CD4-positive, alpha-beta memory T cell (primary cell): ENCODE data around the gene DDX47. TPM values are rescaled to one million over a fixed set of nuclear protein-coding genes. Genes with fewer than 3 reads are reported as not detected.
"Not testable (repeated sequence)": the region's sequence is repeated elsewhere in the genome, so short reads cannot be mapped to it uniquely, and the experiment has no call there.

Experiments used
- CTCF ChIA-PET: fragments of 350-600 bp; sonication (Branson Sonifier 250); formaldehyde crosslinking; loops from one replicate; lab custom pipeline; 2021; ENCODE audit warnings: inconsistent platforms; ENCODE audit not compliant: partially characterized antibody; lab: Charles Lee
- POLR2A ChIA-PET: fragments of 350-600 bp; sonication (Branson Sonifier 250); formaldehyde crosslinking; loops from one replicate; lab custom pipeline; 2021; ENCODE audit not compliant: partially characterized antibody; lab: Charles Lee
- DNase-seq, 5 donors: peaks; one replicate each; pipeline versions ENCODE4 v3.0.0 to v3.0.0-alpha.2; 2020 to 2022; ENCODE audit warnings: mixed read lengths in 1 of 5
- H3K27ac ChIP-seq: one replicate; pipeline ENCODE4 v1.7.0; 2013; ENCODE audit warnings: low read depth, low read length
- H3K27me3 ChIP-seq: 2 replicates; pipeline ENCODE4 v1.7.0; 2013; ENCODE audit warnings: mild to moderate bottlenecking, low read length, moderate library complexity; ENCODE audit not compliant: insufficient read depth
- H3K36me3 ChIP-seq: 2 replicates; pipeline ENCODE4 v1.7.0; 2013; ENCODE audit warnings: mild to moderate bottlenecking, low read length, moderate library complexity; ENCODE audit not compliant: insufficient read depth
- H3K4me1 ChIP-seq: 2 replicates; pipeline ENCODE4 v1.7.0; 2013; ENCODE audit warnings: mild to moderate bottlenecking, low read length, moderate library complexity; ENCODE audit not compliant: insufficient read depth
- H3K4me3 ChIP-seq, 2 donors: one replicate each; pipeline ENCODE4 v1.7.0; 2013; ENCODE audit warnings: low read length in 2 of 2, mild to moderate bottlenecking in 1 of 2
- H3K9me3 ChIP-seq, 2 donors: one replicate each; pipeline ENCODE4 v1.7.0; 2013; ENCODE audit warnings: low read length in 2 of 2, control low read depth in 1 of 2; ENCODE audit not compliant: control insufficient read depth in 1 of 2
- H3K27ac Mint-ChIP-seq, 7 donors: one replicate each; pipeline ENCODE4 v1.8.0; 2020 to 2021; ENCODE audit warnings: mixed read lengths in 7 of 7, mild to moderate bottlenecking in 6 of 7, inconsistent platforms in 3 of 7, moderate library complexity in 3 of 7
- H3K27me3 Mint-ChIP-seq, 2 donors: one replicate each; pipeline ENCODE4 v1.8.0; 2020 to 2021; ENCODE audit warnings: mixed read lengths in 2 of 2
- H3K36me3 Mint-ChIP-seq, 2 donors: one replicate each; pipeline ENCODE4 v1.8.0; 2020 to 2021; ENCODE audit warnings: mixed read lengths in 2 of 2, inconsistent platforms in 1 of 2, mild to moderate bottlenecking in 1 of 2
- H3K4me1 Mint-ChIP-seq, 4 donors: one replicate each; pipeline ENCODE4 v1.8.0; 2020 to 2021; ENCODE audit warnings: mixed read lengths in 4 of 4, mild to moderate bottlenecking in 1 of 4
- H3K4me3 Mint-ChIP-seq, 8 donors: one replicate each; pipeline ENCODE4 v1.8.0; 2020 to 2021; ENCODE audit warnings: mixed read lengths in 8 of 8, mild to moderate bottlenecking in 7 of 8, moderate library complexity in 6 of 8, inconsistent platforms in 3 of 8
- H3K9me3 Mint-ChIP-seq, 8 donors: one replicate each; pipeline ENCODE4 v1.8.0; 2020 to 2021; ENCODE audit warnings: mixed read lengths in 8 of 8, mild to moderate bottlenecking in 5 of 8, inconsistent platforms in 3 of 8, moderate library complexity in 1 of 8
- intact Hi-C: fragments of 100-400 bp; cut with micrococcal nuclease; formaldehyde crosslinking; loops from one replicate; pipeline ENCODE4 v1.15.1; 2023
- polyA plus RNA-seq, 2 donors: library from polyadenylated mRNA; unstranded; fragments of 300-500 nt; fragmentation: Illumina TruSeq; gene quantifications; one replicate each; pipeline ENCODE4 v1.2.3, GENCODE V29; 2021
- total RNA-seq, 2 experiments: library from RNA; stranded (reverse); gene quantifications; one replicate each; pipeline ENCODE4 v1.2.3, GENCODE V29; 2021

The DDX47 gene
- total and polyA plus RNA-seq, 4 experiments from 2014 or later = 66.5 to 74.9 (median 68.9) TPM

GRCh38 chr12:12819221-12819620 is 6.1 kb downstream of the DDX47 start:
- Mint-ChIP-seq H3K4me3 (peak overlapping the region in 1 of 8 donors; percentile 52), H3K4me1 (peaks cover 36 to 64% (median 46%) of the 10 kb centered on the region in 4 donors), H3K27me3 (no peaks in the 10 kb centered on the region), H3K27ac (peak overlapping the region in 5 of 7 donors; percentile 10 to 61 (median 55)), H3K9me3 (no peaks in the 10 kb centered on the region), H3K36me3 (peaks cover 59 to 89% of the 10 kb centered on the region in 2 donors)
- Histone ChIP-seq H3K4me1 (peaks cover 26% of the 10 kb centered on the region), H3K4me3 (no peak overlapping the region), H3K27me3 (no peaks in the 10 kb centered on the region), H3K27ac (no peak overlapping the region), H3K36me3 (peaks cover 44% of the 10 kb centered on the region), H3K9me3 (no peaks in the 10 kb centered on the region)
- ChIA-PET POLR2A (no interaction called here), CTCF (interaction anchor here (0.7 to 0.9 kb wide), 2 partner anchors 30 to 83 kb away, joined by 3 to 4 read pairs; no protein-coding TSS in a partner anchor)
- intact Hi-C loops = no loop called here
- no peak for DNase-seq

GRCh38 chr12:12819752-12820311 is 6.7 kb downstream of the DDX47 start:
- H3K4me3 ChIP-seq = no peak overlapping the region
- no peak overlapping the region for H3K27ac ChIP-seq
- no peaks in the 10 kb centered on the region for H3K27me3 Mint-ChIP-seq
- peaks cover 50% of the 10 kb centered on the region for H3K36me3 ChIP-seq
- peaks cover 65 to 89% of the 10 kb centered on the region in 2 donors for H3K36me3 Mint-ChIP-seq
- CTCF ChIA-PET = no interaction called here
- no peak for DNase-seq
- peaks cover 30 to 58% (median 41%) of the 10 kb centered on the region in 4 donors for H3K4me1 Mint-ChIP-seq
- no peak overlapping the region for H3K4me3 Mint-ChIP-seq
- H3K9me3 Mint-ChIP-seq = no peaks in the 10 kb centered on the region
- POLR2A ChIA-PET = no interaction called here
- H3K27me3 ChIP-seq = no peaks in the 10 kb centered on the region
- H3K9me3 ChIP-seq = no peaks in the 10 kb centered on the region
- peaks cover 20% of the 10 kb centered on the region for H3K4me1 ChIP-seq
- intact Hi-C loops = no loop called here
- H3K27ac Mint-ChIP-seq = peak overlapping the region in 3 of 7 donors; percentile 18 to 56 (median 25)

- H3K9me3 ChIP-seq, DNase-seq, H3K9me3 Mint-ChIP-seq, H3K27me3 ChIP-seq, H3K4me3 ChIP-seq, POLR2A ChIA-PET, H3K27me3 Mint-ChIP-seq, H3K27ac ChIP-seq, intact Hi-C loops: not testable (repeated sequence)
- H3K4me1 ChIP-seq = peaks cover 16% of the 10 kb centered on the region
- Mint-ChIP-seq H3K4me1 (peaks cover 29 to 55% (median 38%) of the 10 kb centered on the region in 4 donors), H3K27ac (peak overlapping the region in 1 of 7 donors; percentile 51), H3K4me3 (peak overlapping the region in 1 of 8 donors; percentile 18), H3K36me3 (peaks cover 67 to 93% of the 10 kb centered on the region in 2 donors)
- CTCF ChIA-PET = interaction anchor here (1.5 kb wide), 1 partner anchor 16 kb away, joined by 3 read pairs; no protein-coding TSS in a partner anchor
- peaks cover 53% of the 10 kb centered on the region for H3K36me3 ChIP-seq
These were observed 7.2 kb downstream of the DDX47 start for GRCh38 chr12:12820376-12820775.

- Histone ChIP-seq H3K4me3 (no peak overlapping the region), H3K36me3 (peaks cover 59% of the 10 kb centered on the region), H3K27me3 (no peaks in the 10 kb centered on the region), H3K4me1 (peaks cover under 1% of the 10 kb centered on the region), H3K9me3 (no peaks in the 10 kb centered on the region), H3K27ac (no peak overlapping the region)
- intact Hi-C loops = no loop called here
- no peak for DNase-seq
- no peak overlapping the region for H3K27ac Mint-ChIP-seq
- H3K27me3 Mint-ChIP-seq = no peaks in the 10 kb centered on the region
- no peak overlapping the region for H3K4me3 Mint-ChIP-seq
- ChIA-PET CTCF (interaction anchor here (1.0 to 2.1 kb wide), 6 partner anchors 8 to 35 kb away, joined by 3 to 8 read pairs (median 4); partner anchors contain the start of gene DDX47), POLR2A (interaction anchor here (1.4 kb wide), 1 partner anchor 9 kb away, joined by 4 read pairs; the partner anchor contains the start of gene DDX47)
- H3K9me3 Mint-ChIP-seq = no peaks in the 10 kb centered on the region
- H3K4me1 Mint-ChIP-seq = peaks cover 14 to 39% (median 23%) of the 10 kb centered on the region in 4 donors
- peaks cover 64 to 90% of the 10 kb centered on the region in 2 donors for H3K36me3 Mint-ChIP-seq
These were observed 8.8 kb downstream of the DDX47 start for GRCh38 chr12:12821975-12822374.

- Histone ChIP-seq H3K4me1 (no peaks in the 10 kb centered on the region), H3K36me3 (peaks cover 68% of the 10 kb centered on the region), H3K9me3 (no peaks in the 10 kb centered on the region), H3K27ac (no peak overlapping the region), H3K27me3 (no peaks in the 10 kb centered on the region), H3K4me3 (no peak overlapping the region)
- Mint-ChIP-seq H3K9me3 (no peaks in the 10 kb centered on the region), H3K27ac (peak overlapping the region in 1 of 7 donors; percentile 62), H3K4me3 (no peak overlapping the region), H3K36me3 (peaks cover 70 to 92% of the 10 kb centered on the region in 2 donors), H3K4me1 (peaks cover 12 to 30% (median 17%) of the 10 kb centered on the region in 4 donors), H3K27me3 (no peaks in the 10 kb centered on the region)
- intact Hi-C loops = no loop called here
- DNase-seq = no peak
- CTCF ChIA-PET = interaction anchor here (1.0 to 2.1 kb wide), 2 partner anchors 14 to 34 kb away, joined by 4 to 8 read pairs; no protein-coding TSS in a partner anchor
- POLR2A ChIA-PET = interaction anchor here (1.4 kb wide), 1 partner anchor 10 kb away, joined by 4 read pairs; the partner anchor contains the start of gene DDX47
These were observed 9.7 kb downstream of the DDX47 start for GRCh38 chr12:12822886-12823285.

GRCh38 chr12:12823300-12823699 is 10.2 kb downstream of the DDX47 start:
- peak overlapping the region in 2 of 7 donors; percentile 36 to 62 for H3K27ac Mint-ChIP-seq
- Histone ChIP-seq H3K27ac (no peak overlapping the region), H3K27me3 (no peaks in the 10 kb centered on the region), H3K4me3 (no peak overlapping the region), H3K4me1 (no peaks in the 10 kb centered on the region), H3K36me3 (peaks cover 72% of the 10 kb centered on the region), H3K9me3 (no peaks in the 10 kb centered on the region)
- DNase-seq = no peak
- no peaks in the 10 kb centered on the region for H3K9me3 Mint-ChIP-seq
- no peaks in the 10 kb centered on the region for H3K27me3 Mint-ChIP-seq
- ChIA-PET POLR2A (no interaction called here), CTCF (no interaction called here)
- peaks cover 12 to 25% (median 15%) of the 10 kb centered on the region in 4 donors for H3K4me1 Mint-ChIP-seq
- no peak overlapping the region for H3K4me3 Mint-ChIP-seq
- intact Hi-C loops = no loop called here
- H3K36me3 Mint-ChIP-seq = peaks cover 72 to 90% of the 10 kb centered on the region in 2 donors

- Mint-ChIP-seq H3K9me3 (no peaks in the 10 kb centered on the region), H3K4me1 (peaks cover 9 to 20% (median 11%) of the 10 kb centered on the region in 4 donors), H3K27ac (no peak overlapping the region), H3K4me3 (no peak overlapping the region), H3K27me3 (no peaks in the 10 kb centered on the region), H3K36me3 (peaks cover 74 to 91% of the 10 kb centered on the region in 2 donors)
- CTCF ChIA-PET = interaction anchor here (0.9 kb wide), 1 partner anchor 13 kb away, joined by 3 read pairs; no protein-coding TSS in a partner anchor
- POLR2A ChIA-PET = no interaction called here
- DNase-seq = no peak
- Histone ChIP-seq H3K4me1 (no peaks in the 10 kb centered on the region), H3K4me3 (no peak overlapping the region), H3K9me3 (no peaks in the 10 kb centered on the region), H3K27ac (no peak overlapping the region), H3K36me3 (peaks cover 78% of the 10 kb centered on the region), H3K27me3 (no peaks in the 10 kb centered on the region)
- intact Hi-C loops = no loop called here
These were observed 10.7 kb downstream of the DDX47 start for GRCh38 chr12:12823811-12824210.
